Endodermal cell (in vitro differentiated cells): Measurements from ENCODE around the gene OR2AG2. TPM values are rescaled to one million over a fixed set of nuclear protein-coding genes. Genes with fewer than 3 reads are reported as not detected.

Source experiments
- DNase-seq: peaks from one replicate; pipeline ENCODE4 v3.0.0-alpha.2; 2017
- H3K27ac ChIP-seq: 2 replicates; pipeline ENCODE4 v1.5.1; 2013; ENCODE audit warnings: mild to moderate bottlenecking, low read depth, low read length, moderate library complexity
- H3K27me3 ChIP-seq: 2 replicates; pipeline ENCODE4 v1.6.1; 2013; ENCODE audit warnings: mild to moderate bottlenecking, low read length, moderate library complexity; ENCODE audit not compliant: insufficient read depth, control insufficient read depth, poor library complexity, severe bottlenecking
- H3K36me3 ChIP-seq: 2 replicates; pipeline ENCODE4 v1.7.0; 2013; ENCODE audit warnings: mild to moderate bottlenecking, low read length, moderate library complexity; ENCODE audit not compliant: control insufficient read depth, insufficient read depth
- H3K4me1 ChIP-seq: one replicate; pipeline ENCODE4 v1.7.0; 2013; ENCODE audit warnings: low read length; ENCODE audit not compliant: control insufficient read depth, insufficient read depth
- H3K4me3 ChIP-seq: 2 replicates; pipeline ENCODE4 v1.5.1; 2013; ENCODE audit warnings: mild to moderate bottlenecking, low read length, moderate library complexity
- H3K9ac ChIP-seq: 2 replicates; pipeline ENCODE4 v1.6.1; 2013; ENCODE audit warnings: mild to moderate bottlenecking, low read length, moderate library complexity; ENCODE audit not compliant: poor library complexity, severe bottlenecking; ENCODE audit errors: extremely low read depth
- H3K9me3 ChIP-seq: 2 replicates; pipeline ENCODE4 v1.6.1; 2013; ENCODE audit warnings: mild to moderate bottlenecking, low read length, moderate library complexity; ENCODE audit not compliant: control insufficient read depth
- H3K27ac Mint-ChIP-seq: 2 replicates; pipeline ENCODE4 v1.8.0; 2020; ENCODE audit warnings: mixed read lengths
- H3K27me3 Mint-ChIP-seq: 2 replicates; pipeline ENCODE4 v1.8.0; 2021; ENCODE audit warnings: mild to moderate bottlenecking, mixed read lengths; ENCODE audit not compliant: insufficient read depth
- H3K36me3 Mint-ChIP-seq: 2 replicates; pipeline ENCODE4 v1.8.0; 2020; ENCODE audit warnings: low read depth, mixed read lengths
- H3K4me1 Mint-ChIP-seq: 2 replicates; pipeline ENCODE4 v1.8.0; 2020; ENCODE audit warnings: mixed read lengths
- H3K4me3 Mint-ChIP-seq: 2 replicates; pipeline ENCODE4 v1.8.0; 2020; ENCODE audit warnings: mild to moderate bottlenecking, moderate library complexity, mixed read lengths
- H3K9me3 Mint-ChIP-seq: 2 replicates; pipeline ENCODE4 v1.8.0; 2020; ENCODE audit warnings: mild to moderate bottlenecking, mixed read lengths
- CTCF ChIP-seq: fragments of 200-600 bp; sonication (generic); conservative IDR thresholded peaks from 2 replicates; pipeline ENCODE4 v1.5.0; 2021; ENCODE audit warnings: antibody characterized with exemption, mild to moderate bottlenecking
- WGBS, 2 experiments: methylation state at CpG; one replicate each; pipeline versions ENCODE4 v1.1.5 to v1.1.7; 2013; ENCODE audit warnings: missing lambda C conversion rate in 2 of 2, mixed read lengths in 1 of 2; ENCODE audit not compliant: insufficient coverage in 1 of 2, insufficient read length in 1 of 2; 5-methylcytosine and 5-hydroxymethylcytosine counted together
- total RNA-seq, 2 donors: library from RNA; stranded (reverse); fragmentation: NEBNext Ultra II Directional in 1 of 2; extraction: Animal tissue kit (Norgen Biotek cat#: 25700) in 1 of 2; gene quantifications; 2 replicates in 1 of 2; 3 replicates in 1 of 2; pipeline ENCODE4 v1.2.1, GENCODE V29; 2021

The OR2AG2 gene
- total RNA-seq, 2 donors from 2014 or later = 0.20 to 0.68 TPM

- TF ChIP-seq CTCF = no peak
- Histone ChIP-seq H3K9me3 (no peaks in the 10 kb centered on the region), H3K9ac (no peak overlapping the region), H3K4me1 (no peaks in the 10 kb centered on the region), H3K27ac (no peak overlapping the region), H3K27me3 (peaks cover 19% of the 10 kb centered on the region), H3K4me3 (no peak overlapping the region), H3K36me3 (no peaks in the 10 kb centered on the region)
- H3K27me3 Mint-ChIP-seq = peaks cover 6% of the 10 kb centered on the region
- no peak overlapping the region for H3K4me3 Mint-ChIP-seq
- no peak for DNase-seq
- H3K36me3 Mint-ChIP-seq = no peaks in the 10 kb centered on the region
- H3K27ac Mint-ChIP-seq = no peak overlapping the region
- WGBS, 2 experiments = 89 to 100% methylated on average over 1 of the region's 1 CpG
- H3K4me1 Mint-ChIP-seq = peaks cover 4% of the 10 kb centered on the region
- H3K9me3 Mint-ChIP-seq = no peaks in the 10 kb centered on the region
Observed at GRCh38 chr11:6746626-6747025, 25.1 kb downstream of the OR2AG2 start.

GRCh38 chr11:6746086-6746618, 25.6 kb downstream of the OR2AG2 start:
- H3K27me3 Mint-ChIP-seq = peaks cover 6% of the 10 kb centered on the region
- Histone ChIP-seq H3K4me3 (no peak overlapping the region), H3K9me3 (no peaks in the 10 kb centered on the region), H3K36me3 (no peaks in the 10 kb centered on the region), H3K27me3 (peaks cover 14% of the 10 kb centered on the region), H3K9ac (no peak overlapping the region), H3K4me1 (no peaks in the 10 kb centered on the region), H3K27ac (no peak overlapping the region)
- no peak overlapping the region for H3K4me3 Mint-ChIP-seq
- no peak overlapping the region for H3K27ac Mint-ChIP-seq
- DNase-seq = no peak
- H3K9me3 Mint-ChIP-seq = no peaks in the 10 kb centered on the region
- 92% methylated on average over 5 of the region's 5 CpGs for WGBS, 2 experiments
- no peak for TF ChIP-seq CTCF
- peaks cover 4% of the 10 kb centered on the region for H3K4me1 Mint-ChIP-seq
- H3K36me3 Mint-ChIP-seq = no peaks in the 10 kb centered on the region

GRCh38 chr11:6745465-6746015, 26.2 kb downstream of the OR2AG2 start:
- Histone ChIP-seq H3K27ac (no peak overlapping the region), H3K4me1 (no peaks in the 10 kb centered on the region), H3K4me3 (no peak overlapping the region), H3K9me3 (no peaks in the 10 kb centered on the region), H3K9ac (no peak overlapping the region), H3K27me3 (peaks cover 14% of the 10 kb centered on the region), H3K36me3 (no peaks in the 10 kb centered on the region)
- WGBS, 2 experiments = 91 to 100% methylated on average over 2 of the region's 2 CpGs
- Mint-ChIP-seq H3K36me3 (no peaks in the 10 kb centered on the region), H3K4me3 (no peak overlapping the region), H3K27ac (no peak overlapping the region), H3K27me3 (peaks cover 6% of the 10 kb centered on the region), H3K4me1 (peaks cover 4% of the 10 kb centered on the region), H3K9me3 (no peaks in the 10 kb centered on the region)
- no peak for DNase-seq
- TF ChIP-seq CTCF = no peak
